SJCRH30 (cell line): ENCODE measurements around the gene CAPN7. TPM values are rescaled to one million over a fixed set of nuclear protein-coding genes. Genes with fewer than 3 reads are reported as not detected.
A peak's percentile ranks its signal among the peaks of the same experiment; 100 is the strongest.

ENCODE experiments used
- DNase-seq, 2 experiments: peaks; one replicate each; pipeline ENCODE4 v3.0.0-alpha.2; 2015 to 2020
- H3K27ac ChIP-seq: fragments of 250-450 bp; sonication (Bioruptor Pico); 2 replicates; pipeline ENCODE4 v1.5.1; 2020; ENCODE audit warnings: mild to moderate bottlenecking, moderate library complexity
- H3K27me3 ChIP-seq: fragments of 250-450 bp; sonication (Bioruptor Pico); 2 replicates; pipeline ENCODE4 v1.5.1; 2020; ENCODE audit warnings: mild to moderate bottlenecking, moderate library complexity
- H3K36me3 ChIP-seq: fragments of 250-450 bp; sonication (Bioruptor Pico); 2 replicates; pipeline ENCODE4 v1.5.1; 2020; ENCODE audit warnings: mild to moderate bottlenecking, moderate library complexity
- H3K4me1 ChIP-seq: fragments of 250-450 bp; sonication (Bioruptor Pico); 2 replicates; pipeline ENCODE4 v1.5.1; 2020; ENCODE audit warnings: mild to moderate bottlenecking, moderate library complexity
- H3K4me3 ChIP-seq: fragments of 250-450 bp; sonication (Bioruptor Pico); 2 replicates; pipeline ENCODE4 v1.5.1; 2020; ENCODE audit warnings: mild to moderate bottlenecking, moderate library complexity
- H3K9me3 ChIP-seq: fragments of 250-450 bp; sonication (Bioruptor Pico); replicated peaks from 2 replicates; pipeline ENCODE4 v1.5.1; 2020; ENCODE audit warnings: mild to moderate bottlenecking, moderate library complexity
- total RNA-seq: library from RNA; depleted of rRNA; stranded (reverse); fragments of >200 nt; shearing (Covaris generic); gene quantifications from 2 replicates; pipeline ENCODE4 v1.2.3, GENCODE V29; 2014

Gene CAPN7
- total RNA-seq, 1 experiment from 2014 or later, result 33.8 TPM

DNA sequence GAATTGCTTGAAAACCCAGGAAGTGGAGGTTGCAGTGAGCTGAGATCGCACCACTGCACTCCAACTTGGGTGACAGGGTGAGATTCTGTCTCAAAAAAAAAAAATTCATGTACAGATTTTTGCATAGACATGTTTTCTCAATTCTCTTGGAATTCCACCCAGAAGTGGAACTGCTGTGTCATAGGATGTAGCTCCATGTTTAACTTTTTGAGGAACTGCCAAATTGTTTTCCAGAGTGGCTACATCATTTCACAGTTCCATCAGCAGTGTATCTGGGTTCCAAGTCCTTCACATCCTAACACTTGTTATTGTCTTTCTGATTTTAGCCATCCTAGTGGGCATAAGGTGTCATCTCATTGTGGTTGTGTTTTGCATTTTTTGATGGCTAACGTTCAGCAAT is 9.9 kb downstream of the CAPN7 start:
- Histone ChIP-seq H3K27ac (no peak overlapping the region), H3K36me3 (peaks cover 53% of the 10 kb centered on the region), H3K4me3 (no peak overlapping the region), H3K27me3 (no peaks in the 10 kb centered on the region), H3K9me3 (no peaks in the 10 kb centered on the region), H3K4me1 (no peaks in the 10 kb centered on the region)
- no peak for DNase-seq

DNA sequence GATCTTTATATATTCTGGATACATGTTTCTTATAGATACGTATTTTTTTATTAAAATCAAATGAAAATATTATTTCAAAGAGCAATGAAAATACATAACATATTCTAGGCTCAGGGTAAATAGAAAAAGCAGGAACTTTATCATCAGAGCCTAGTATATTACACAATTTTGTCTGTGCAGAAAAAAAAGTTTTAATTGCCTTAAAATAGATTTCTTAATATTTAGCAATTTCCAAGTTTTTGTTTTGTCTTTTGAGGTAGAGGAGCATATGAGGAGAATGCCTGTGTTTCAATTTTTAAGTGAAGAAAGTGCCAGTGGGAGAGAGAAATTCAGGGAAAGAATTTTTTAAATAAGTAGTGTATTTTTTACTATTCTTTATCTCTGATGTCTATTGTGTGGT is 10.5 kb downstream of the CAPN7 start:
- Histone ChIP-seq H3K4me1 (no peaks in the 10 kb centered on the region), H3K4me3 (no peak overlapping the region), H3K27me3 (no peaks in the 10 kb centered on the region), H3K27ac (no peak overlapping the region), H3K9me3 (no peaks in the 10 kb centered on the region), H3K36me3 (peaks cover 51% of the 10 kb centered on the region)
- DNase-seq, result no peak

DNA sequence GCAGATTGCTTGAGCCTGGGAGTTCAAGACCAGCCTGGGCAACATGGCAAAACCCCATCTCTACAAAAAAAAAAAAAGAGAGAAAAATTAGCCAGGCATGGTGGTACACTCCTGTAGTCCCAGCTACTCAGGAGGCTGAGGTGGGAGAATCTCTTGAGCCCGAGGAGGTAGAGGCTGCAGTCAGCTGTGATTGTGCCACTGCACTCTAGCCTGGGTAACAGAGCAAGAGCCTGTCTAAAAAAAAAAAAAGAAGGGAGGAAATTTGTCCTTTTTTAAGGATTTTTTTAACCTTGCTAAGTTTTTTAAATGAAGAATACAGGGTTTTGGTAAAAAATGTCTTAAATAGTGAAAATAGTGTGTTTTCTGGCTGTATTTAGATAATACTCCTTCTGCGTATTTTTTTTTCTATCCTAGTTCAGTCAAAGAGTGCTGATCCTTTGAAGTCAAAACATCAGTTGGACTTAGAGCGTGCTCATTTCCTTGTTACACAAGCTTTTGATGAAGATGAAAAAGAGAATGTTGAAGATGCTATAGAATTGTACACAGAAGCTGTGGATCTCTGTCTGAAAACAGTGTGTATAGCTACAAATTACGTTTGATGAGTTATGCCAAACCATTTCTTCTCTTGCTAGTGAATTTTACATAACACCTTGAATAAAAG is 11.1 kb downstream of the CAPN7 start:
- Histone ChIP-seq H3K36me3 (peaks cover 46% of the 10 kb centered on the region), H3K4me3 (no peak overlapping the region), H3K4me1 (no peaks in the 10 kb centered on the region), H3K27ac (no peak overlapping the region), H3K9me3 (no peaks in the 10 kb centered on the region), H3K27me3 (no peaks in the 10 kb centered on the region)
- DNase-seq, result no peak

DNA sequence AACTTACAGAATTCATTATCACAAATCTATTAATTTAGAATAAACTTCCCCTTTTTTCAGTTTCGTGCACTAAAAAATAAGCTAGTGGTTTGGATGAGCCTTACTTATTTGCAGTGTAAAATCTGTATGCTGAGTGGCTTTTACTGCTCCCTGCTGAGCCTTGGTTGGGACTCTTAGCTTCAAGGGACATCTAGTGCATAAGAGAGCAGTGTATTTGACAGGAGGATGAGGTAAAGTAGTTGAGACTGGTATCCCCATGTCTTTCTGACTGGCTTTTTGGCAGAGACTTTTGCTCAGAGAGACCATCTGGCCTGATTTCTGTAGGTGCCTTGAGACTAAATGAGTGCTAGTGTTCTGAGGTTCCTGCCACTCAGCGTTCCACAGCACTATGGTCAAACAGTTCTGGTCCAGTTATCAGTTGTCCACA is 11.8 kb downstream of the CAPN7 start:
- H3K36me3 ChIP-seq, result peaks cover 45% of the 10 kb centered on the region
- H3K27ac ChIP-seq, result no peak overlapping the region
- no peaks in the 10 kb centered on the region for H3K9me3 ChIP-seq
- DNase-seq, result no peak
- H3K27me3 ChIP-seq, result no peaks in the 10 kb centered on the region
- no peaks in the 10 kb centered on the region for H3K4me1 ChIP-seq
- H3K4me3 ChIP-seq, result no peak overlapping the region

DNA sequence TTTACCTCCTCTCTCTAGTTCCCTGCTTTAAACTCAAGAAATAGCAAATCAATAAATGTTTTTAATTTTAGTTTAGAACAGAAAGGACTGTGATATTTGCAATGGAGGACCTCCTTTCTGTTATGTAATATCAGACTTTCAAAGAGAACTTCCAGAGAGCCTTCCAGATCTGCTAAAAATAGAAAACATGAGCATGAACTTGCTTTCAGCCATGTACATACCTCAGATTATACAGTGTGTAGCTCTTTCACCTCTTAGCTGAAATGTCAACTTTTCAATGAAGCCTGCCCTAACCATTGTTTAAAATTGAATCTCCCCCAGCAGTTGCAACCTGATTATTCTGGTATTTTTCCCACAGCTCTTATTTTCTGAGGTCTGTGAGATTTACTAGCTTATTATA is 12.6 kb downstream of the CAPN7 start:
- Histone ChIP-seq H3K9me3 (no peaks in the 10 kb centered on the region), H3K27ac (no peak overlapping the region), H3K4me3 (no peak overlapping the region), H3K4me1 (no peaks in the 10 kb centered on the region), H3K36me3 (peaks cover 48% of the 10 kb centered on the region), H3K27me3 (no peaks in the 10 kb centered on the region)
- DNase-seq, result no peak

DNA sequence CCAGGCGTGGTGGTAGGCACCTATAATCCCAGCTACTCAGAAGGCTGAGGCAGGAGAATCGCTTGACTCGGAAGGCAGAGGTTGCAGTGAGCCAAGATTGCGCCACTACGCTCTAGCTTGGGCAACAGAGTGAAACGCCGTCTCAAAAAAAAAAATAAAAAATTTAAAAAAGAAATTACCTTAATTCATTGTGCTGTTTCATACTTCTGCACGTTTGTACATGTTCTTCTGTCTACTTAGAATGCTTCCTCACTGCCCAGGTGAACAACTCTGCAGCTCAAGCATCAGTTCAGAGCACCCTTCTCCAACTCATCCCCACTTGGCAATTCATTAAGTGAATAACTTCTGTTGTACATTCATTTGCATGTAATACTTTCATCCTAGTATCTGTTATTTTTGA is 14.0 kb downstream of the CAPN7 start:
- no peak for DNase-seq
- Histone ChIP-seq H3K4me1 (no peaks in the 10 kb centered on the region), H3K27me3 (no peaks in the 10 kb centered on the region), H3K9me3 (no peaks in the 10 kb centered on the region), H3K36me3 (peaks cover 49% of the 10 kb centered on the region), H3K27ac (no peak overlapping the region), H3K4me3 (no peak overlapping the region)

DNA sequence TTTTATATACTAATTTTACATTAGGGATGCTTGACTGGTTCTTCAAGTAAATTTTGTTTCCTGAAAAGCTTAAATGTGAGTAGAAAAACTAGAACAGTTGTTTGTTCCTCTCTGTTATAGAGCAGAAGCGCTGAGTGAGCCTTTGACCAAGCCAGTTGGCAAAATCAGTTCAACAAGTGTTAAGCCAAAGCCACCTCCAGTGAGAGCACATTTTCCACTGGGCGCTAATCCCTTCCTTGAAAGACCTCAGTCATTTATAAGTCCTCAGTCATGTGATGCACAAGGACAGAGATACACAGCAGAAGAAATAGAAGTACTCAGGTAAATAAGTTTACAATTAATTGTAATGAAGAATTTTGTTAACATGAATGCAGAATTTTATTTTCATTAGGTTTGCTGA is 14.6 kb downstream of the CAPN7 start:
- H3K4me3 ChIP-seq, result no peak overlapping the region
- H3K36me3 ChIP-seq, result peaks cover 45% of the 10 kb centered on the region
- no peaks in the 10 kb centered on the region for H3K9me3 ChIP-seq
- H3K4me1 ChIP-seq, result no peaks in the 10 kb centered on the region
- no peaks in the 10 kb centered on the region for H3K27me3 ChIP-seq
- no peak overlapping the region for H3K27ac ChIP-seq
- no peak for DNase-seq

DNA sequence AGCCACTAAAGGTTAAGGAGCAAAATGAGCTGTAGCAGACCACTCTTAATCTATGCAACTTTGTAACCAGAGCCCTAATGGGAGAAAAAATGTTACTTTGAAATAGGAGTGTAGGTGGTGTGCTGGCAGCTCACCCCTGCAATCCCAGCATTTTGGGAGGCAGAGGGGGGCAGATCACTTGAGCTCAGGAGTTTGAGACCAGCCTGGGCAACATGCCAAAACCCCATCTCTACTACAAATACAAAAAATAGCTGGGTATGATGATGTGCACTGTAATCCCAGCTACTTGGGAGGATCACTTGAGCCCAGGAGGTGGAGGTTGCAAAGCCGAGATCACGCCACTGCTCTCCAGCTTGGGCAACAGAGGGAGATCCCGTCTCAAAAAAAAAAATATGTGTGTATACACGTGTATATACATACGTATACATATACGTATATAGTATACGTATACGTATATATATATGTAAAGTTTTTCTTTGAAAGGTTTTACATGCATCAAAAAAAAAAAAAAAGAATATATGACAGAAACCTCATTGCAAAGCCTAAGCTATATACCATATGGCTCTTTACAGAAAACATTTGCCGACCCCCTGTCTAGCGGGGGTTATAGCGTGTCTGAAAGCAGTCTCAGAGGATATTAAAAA is 15.7 kb downstream of the CAPN7 start:
- Histone ChIP-seq H3K4me1 (no peaks in the 10 kb centered on the region), H3K36me3 (peaks cover 46% of the 10 kb centered on the region)

DNA sequence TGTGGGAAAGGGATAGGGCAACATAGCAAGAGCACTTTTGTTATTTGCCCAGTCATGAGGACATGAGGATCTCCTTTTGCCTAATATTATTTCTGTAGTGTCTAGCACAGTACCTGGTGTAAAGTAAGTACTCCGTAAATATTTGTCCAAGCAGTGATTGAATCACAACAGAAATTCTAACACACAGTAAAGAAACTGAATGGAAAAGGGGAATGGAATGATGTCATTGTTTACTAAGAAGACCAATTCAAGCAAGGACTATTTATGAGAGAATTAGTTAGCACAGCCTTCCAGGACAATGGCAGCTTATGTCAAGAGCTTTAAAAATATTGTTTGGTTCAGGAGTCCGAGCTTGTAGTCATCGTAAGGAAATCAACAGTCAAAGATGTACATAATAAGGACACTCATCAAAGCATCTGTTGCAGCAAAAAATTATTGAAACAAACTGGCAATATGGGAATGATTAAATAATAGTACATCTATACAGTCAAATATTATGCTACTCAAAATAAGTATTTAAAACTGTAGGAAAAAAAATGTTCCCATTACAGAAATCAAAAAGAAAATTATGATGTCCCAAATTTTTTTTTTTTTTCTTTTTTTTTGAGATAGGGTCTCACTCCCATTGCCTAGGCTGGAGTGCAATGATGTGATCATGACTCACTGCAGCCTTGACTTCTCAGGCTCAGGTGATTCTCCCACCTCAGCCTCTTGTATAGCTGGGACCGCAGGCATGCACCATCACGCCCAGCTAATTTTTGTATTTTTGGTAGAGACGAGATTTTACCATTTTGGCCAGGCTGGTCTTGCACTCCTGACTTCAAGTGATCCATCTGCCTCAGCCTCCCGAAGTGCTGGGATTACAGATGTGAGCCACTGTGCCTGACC is 17.9 kb downstream of the CAPN7 start:
- H3K4me1 ChIP-seq, result no peaks in the 10 kb centered on the region
- DNase-seq, result no peak

More for the DNA sequence above, 15.7 kb downstream of the CAPN7 start:
- H3K9me3 ChIP-seq, result no peaks in the 10 kb centered on the region
- H3K27me3 ChIP-seq, result no peaks in the 10 kb centered on the region
- H3K27ac ChIP-seq, result no peak overlapping the region
- no peak overlapping the region for H3K4me3 ChIP-seq
- DNase-seq, result no peak

DNA sequence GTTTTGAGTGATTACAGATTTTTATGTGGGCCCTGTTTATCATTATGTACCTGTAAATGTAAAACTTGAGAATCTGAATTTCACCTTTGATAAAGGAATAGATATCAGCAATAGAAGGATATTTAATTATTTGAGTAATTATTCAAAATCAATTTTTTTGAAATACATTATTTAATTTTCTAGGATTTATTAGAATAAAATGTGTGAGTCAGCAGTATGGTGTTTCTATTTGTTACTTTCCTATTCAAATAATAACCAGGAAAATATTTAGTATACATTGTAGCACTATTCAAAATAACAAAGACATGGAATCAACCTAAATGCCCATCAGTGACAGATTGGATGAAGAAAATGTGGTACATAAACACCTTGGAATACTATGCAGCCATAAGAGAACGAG is 22.1 kb downstream of the CAPN7 start:
- H3K27me3 ChIP-seq, result no peaks in the 10 kb centered on the region
- no peaks in the 10 kb centered on the region for H3K9me3 ChIP-seq
- no peak overlapping the region for H3K27ac ChIP-seq
- H3K36me3 ChIP-seq, result peaks cover 35% of the 10 kb centered on the region
- no peaks in the 10 kb centered on the region for H3K4me1 ChIP-seq
- no peak for DNase-seq
- H3K4me3 ChIP-seq, result no peak overlapping the region

More for the DNA sequence above, 17.9 kb downstream of the CAPN7 start:
- Histone ChIP-seq H3K4me3 (no peak overlapping the region), H3K27ac (no peak overlapping the region), H3K27me3 (no peaks in the 10 kb centered on the region), H3K9me3 (no peaks in the 10 kb centered on the region), H3K36me3 (peaks cover 45% of the 10 kb centered on the region)

DNA sequence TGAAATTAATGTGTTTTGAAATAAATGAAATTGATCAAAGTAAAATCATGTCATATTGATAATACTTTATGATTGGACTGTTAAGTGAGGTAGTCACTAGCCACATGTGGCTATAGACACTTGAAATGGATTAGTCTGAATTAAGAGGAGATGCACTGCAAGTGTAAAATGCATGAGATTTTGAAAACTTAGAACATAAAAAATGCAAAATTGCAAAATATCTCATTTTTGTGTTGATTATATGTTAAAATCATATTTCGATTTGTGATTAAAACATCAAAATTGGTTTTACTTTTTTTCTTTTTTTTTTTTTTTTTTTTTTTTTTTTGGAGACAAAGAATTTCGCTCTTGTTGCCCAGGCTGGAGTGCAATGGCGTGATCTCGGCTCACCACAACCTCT is 23.2 kb downstream of the CAPN7 start:
- H3K27me3 ChIP-seq, result no peaks in the 10 kb centered on the region
- no peaks in the 10 kb centered on the region for H3K4me1 ChIP-seq
- no peak for DNase-seq
- H3K36me3 ChIP-seq, result peaks cover 42% of the 10 kb centered on the region
- no peaks in the 10 kb centered on the region for H3K9me3 ChIP-seq
- no peak overlapping the region for H3K27ac ChIP-seq
- H3K4me3 ChIP-seq, result no peak overlapping the region

DNA sequence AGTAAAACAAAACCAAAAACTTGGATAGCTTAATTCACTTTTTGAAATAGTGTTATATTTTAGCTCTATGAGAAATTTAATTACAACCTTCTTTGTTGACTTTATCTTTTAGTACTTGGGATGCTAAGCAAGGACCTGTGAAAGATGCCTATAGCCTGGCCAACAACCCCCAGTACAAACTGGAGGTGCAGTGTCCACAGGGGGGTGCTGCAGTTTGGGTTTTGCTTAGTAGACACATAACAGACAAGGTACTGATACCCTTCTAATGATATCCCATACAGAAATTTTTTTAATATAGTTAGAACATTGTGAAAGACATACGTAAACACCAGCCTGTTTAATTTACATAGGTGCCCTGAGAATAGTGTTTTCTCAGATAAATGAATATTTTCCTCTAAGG is 35.3 kb downstream of the CAPN7 start:
- H3K4me3 ChIP-seq, result no peak overlapping the region
- H3K27me3 ChIP-seq, result no peaks in the 10 kb centered on the region
- no peaks in the 10 kb centered on the region for H3K4me1 ChIP-seq
- peaks cover 45% of the 10 kb centered on the region for H3K36me3 ChIP-seq
- peak; percentile 19 to 45 for DNase-seq
- no peaks in the 10 kb centered on the region for H3K9me3 ChIP-seq
- H3K27ac ChIP-seq, result no peak overlapping the region

DNA sequence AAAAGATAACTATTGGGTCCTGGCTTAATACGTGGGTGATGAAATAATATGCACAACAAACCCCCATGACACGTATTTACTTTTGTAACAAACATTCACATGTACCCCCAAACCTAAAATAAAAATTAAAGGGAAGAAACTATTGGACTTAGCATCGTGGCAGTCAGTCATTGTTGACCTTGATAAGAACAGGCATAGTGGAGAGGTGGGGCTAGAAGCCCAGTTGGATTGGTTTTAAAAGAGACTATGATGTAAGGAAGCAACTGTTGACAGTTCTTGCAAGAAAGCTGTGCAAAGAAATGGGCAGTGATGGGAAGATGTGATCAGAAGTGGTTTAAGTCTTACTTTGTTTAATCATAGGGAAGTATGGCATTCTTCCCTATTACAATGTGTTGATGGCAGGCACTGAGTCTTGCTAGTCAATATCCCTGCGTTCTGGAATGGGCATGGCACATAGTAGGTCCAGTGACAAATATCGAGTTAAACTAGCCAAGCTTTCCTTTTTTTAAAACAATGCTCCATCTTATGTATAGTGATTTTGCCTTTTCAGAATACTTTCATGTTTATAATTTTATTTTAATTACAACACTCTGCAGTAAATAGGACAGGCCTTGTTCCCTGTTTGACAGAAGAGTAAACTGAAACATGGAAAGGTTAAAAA is 37.9 kb downstream of the CAPN7 start:
- peaks cover 48% of the 10 kb centered on the region for H3K36me3 ChIP-seq
- H3K4me3 ChIP-seq, result no peak overlapping the region
- no peaks in the 10 kb centered on the region for H3K27me3 ChIP-seq
- no peak for DNase-seq
- no peaks in the 10 kb centered on the region for H3K9me3 ChIP-seq
- H3K27ac ChIP-seq, result no peak overlapping the region
- H3K4me1 ChIP-seq, result no peaks in the 10 kb centered on the region

DNA sequence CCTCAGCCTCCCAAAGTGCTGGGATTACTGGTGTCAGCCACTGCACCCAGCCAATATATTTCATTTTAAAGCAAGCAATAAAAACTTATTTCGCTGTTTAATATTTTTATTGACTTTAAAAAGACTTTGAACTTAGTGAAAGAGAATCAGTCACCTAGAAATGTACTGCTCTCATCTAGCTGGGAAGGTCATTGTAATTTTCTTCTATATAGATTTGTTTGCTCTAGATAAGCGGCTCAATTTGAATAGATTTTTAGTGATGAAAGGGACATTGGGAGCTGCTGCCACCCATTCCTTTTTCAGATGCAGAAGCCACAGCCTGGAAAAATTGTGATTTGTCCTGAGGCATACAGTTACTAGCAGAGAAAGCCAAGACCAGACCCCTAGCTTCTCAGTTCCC is 40.1 kb downstream of the CAPN7 start:
- DNase-seq, result no peak
- Histone ChIP-seq H3K36me3 (peaks cover 59% of the 10 kb centered on the region), H3K27me3 (no peaks in the 10 kb centered on the region), H3K9me3 (no peaks in the 10 kb centered on the region), H3K27ac (no peak overlapping the region), H3K4me1 (no peaks in the 10 kb centered on the region), H3K4me3 (no peak overlapping the region)
